ENCODE results near the gene COLGALT1.
"Not testable (repeated sequence)": the region's sequence is repeated elsewhere in the genome, so short reads cannot be mapped to it uniquely, and the experiment has no call there.

Gene COLGALT1

DNA sequence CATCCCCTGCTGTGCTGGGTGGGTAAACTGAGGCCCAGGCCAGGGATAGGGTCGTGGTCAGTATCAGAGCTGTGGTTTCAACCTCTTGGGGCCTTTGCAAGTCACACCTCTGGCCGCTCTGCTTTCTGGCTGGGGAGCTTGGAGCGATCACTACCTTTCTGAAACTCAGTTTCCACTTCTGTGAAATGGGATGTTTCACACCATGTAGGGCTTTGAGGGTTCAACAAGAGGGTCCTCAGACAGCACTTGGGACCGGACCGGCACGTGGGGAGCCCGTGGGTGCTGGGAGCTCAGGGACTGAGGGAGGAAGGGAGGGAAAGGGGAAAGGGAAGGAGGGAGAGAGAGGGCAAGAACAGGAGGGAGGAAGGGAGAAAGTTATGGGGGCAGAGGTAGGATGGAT is 22.9 kb upstream of the COLGALT1 start:
- no peak for DNase-seq (ENCODE audit: low read depth in 2 of 2)

DNA sequence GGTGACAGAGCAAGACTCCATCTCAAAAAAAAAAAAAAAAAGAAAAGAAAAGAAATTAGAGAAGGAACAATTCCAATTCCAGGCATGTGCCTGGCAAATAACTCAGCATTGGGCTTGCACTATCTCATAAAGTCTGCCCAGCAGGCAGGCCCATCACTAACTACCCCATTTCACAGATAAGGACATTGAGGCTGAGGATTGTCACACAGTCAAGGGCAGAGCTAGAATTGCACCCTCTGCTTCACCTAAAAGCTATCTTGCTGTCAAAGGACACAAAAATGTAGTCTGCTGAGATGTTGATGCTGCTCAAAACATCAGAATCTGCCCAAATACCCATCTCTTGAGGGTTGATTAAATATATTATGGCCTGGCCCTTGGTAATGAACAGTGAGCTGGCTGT is 20.7 kb upstream of the COLGALT1 start:
- no peak for DNase-seq (ENCODE audit: low read depth in 2 of 2)

DNA sequence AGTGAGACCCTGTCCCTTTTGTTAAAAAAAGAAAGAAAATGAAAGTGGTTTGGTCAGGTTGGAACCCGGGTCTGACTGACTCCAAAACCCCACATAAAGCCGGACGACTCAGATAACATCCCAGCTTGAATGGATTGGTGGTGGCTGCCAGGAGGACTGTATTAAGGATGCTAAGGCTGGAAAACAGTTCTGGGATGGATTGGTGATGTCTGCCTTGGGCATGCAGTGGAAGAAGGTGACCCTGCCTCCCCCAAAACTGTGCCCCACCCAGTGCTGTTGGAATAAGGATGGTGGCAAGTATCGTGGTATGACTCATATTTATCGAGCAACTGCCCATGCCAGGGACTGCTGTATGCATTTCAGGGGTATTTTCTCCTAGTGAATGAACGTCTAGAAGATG is 18.5 kb upstream of the COLGALT1 start:
- DNase-seq (ENCODE audit: low read depth in 2 of 2): no peak

DNA sequence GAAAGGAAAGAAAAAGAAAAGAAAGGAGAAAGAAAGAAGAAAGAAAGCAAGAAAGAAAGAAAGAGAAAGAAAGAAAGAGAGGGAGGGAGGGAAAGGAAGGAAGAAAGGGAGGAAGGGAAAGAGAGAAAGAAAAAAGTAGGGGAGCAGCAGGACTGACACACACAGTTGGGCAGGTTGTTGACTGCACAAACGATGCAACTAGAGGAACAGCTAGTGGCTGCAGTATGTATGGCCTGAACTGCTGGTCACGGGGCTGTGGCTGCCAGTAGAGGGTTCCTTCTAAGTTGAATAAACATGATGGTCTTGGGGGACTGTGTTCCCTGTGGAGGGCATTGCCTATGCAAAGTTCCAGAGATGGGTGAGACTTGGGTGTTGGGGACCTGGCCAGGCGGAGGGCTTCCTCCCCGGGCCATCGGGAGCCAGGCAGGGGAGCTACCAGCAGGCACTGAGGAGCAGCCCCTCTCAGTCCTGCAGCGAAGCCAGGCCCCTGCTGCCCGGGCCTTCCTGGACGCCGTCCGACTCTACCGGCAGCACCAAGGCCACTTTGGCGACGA is 16.7 kb upstream of the COLGALT1 start:
- DNase-seq (ENCODE audit: low read depth in 2 of 2): no peak

DNA sequence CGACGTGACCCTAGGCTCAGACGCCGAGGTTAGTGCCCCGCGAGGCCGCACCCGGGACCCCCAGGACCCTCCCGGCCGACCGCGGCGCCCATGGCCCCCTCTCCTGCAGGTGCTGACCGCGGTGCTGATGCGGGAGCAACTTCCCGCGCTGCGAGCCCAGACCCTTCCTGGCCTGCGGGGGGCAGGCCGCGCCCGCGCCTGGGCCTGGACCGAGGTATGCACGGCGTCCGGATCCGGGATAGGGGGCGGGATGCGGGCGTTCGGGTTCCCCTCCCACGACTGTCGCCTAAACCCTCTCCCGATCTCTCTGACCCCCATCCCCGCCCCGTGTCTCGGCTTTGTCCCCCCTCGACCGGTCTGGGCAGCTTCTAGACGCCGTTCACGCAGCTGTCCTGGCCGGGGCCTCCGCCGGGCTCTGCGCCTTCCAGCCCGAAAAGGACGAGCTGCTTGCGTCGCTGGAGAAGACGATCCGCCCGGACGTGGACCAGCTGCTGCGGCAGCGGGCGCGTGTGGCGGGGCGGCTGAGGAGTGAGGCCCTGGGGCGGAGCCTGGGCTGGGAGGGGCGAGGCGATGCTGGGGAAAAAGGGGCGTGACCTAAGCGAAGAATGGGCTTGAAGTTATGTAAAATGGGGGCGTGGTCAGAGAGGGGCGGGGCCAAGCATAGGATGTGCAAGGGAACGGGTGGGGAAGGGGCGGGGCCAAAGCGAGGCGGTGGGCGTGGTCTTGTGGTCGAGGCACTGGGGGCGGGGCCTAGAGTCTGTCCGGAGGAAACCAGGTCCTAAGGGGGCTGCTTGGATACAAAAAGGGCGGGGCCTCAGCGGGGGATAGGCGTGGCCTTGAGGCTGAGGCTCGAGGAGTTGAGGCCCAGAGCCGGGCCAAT is 16.0 kb upstream of the COLGALT1 start:
- DNase-seq (ENCODE audit: low read depth in 2 of 2): peak; percentile 94 to 99

DNA sequence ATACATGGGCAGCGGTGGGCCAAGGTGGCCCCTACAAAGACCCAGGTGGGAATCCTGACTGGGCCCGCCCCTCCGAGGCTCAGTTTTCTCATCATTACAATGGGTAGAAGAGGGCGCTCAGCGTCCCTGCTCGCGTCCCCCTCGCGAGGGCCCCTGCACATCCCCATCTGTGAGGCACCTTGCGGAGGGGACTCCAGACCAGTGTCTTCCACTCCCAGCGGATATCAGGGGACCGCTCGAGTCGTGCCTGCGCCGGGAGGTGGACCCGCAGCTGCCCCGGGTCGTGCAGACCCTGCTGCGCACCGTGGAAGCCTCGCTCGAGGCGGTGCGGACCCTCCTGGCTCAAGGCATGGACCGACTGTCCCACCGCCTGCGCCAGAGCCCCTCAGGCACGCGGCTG is 15.3 kb upstream of the COLGALT1 start:
- DNase-seq (ENCODE audit: low read depth in 2 of 2): no peak

DNA sequence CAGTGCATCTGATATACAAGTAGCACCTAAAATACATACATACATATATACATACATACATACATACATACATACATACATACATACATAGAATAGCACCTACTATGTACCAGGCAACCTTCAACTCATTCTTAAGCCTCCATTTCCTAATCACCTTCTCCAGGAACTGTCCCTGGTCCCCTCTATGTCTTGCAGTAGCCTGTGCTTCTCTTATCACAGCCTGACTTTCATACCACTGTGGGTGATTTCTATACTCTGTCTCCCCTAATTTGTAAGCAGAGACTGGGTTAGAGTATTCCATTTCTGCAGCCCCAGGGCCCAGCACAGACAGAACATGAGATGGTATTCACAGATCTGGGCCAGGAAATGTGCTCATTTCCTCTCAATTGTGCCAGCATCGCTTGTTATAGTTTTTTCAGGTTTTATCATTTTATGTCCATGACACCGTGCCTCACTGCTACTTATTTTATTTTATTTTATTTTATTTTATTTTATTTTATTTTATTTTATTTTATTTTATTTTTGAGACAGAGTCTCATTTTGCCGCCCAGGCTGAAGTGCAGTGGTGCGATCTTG is 14.2 kb upstream of the COLGALT1 start:
- no peak for DNase-seq (ENCODE audit: low read depth in 2 of 2)

DNA sequence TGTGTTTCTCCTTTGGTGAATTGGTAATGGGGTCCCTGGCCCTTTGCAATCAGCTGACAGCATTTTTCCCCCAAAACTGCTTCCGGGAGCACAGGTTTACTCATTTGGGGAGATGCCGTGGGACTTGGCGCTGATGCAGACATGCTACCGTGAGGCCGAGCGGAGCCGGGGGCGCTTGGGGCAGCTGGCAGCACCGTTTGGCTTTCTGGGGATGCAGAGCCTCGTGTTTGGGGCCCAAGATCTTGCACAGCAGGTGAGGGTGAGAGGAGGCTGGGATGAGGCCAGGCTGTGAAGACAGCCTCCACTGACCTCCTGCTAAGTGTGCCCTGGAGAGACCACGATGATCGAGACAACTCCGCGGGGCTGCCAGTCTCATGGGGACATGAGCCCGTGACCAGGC is 13.4 kb upstream of the COLGALT1 start:
- no peak for DNase-seq (ENCODE audit: low read depth in 2 of 2)

DNA sequence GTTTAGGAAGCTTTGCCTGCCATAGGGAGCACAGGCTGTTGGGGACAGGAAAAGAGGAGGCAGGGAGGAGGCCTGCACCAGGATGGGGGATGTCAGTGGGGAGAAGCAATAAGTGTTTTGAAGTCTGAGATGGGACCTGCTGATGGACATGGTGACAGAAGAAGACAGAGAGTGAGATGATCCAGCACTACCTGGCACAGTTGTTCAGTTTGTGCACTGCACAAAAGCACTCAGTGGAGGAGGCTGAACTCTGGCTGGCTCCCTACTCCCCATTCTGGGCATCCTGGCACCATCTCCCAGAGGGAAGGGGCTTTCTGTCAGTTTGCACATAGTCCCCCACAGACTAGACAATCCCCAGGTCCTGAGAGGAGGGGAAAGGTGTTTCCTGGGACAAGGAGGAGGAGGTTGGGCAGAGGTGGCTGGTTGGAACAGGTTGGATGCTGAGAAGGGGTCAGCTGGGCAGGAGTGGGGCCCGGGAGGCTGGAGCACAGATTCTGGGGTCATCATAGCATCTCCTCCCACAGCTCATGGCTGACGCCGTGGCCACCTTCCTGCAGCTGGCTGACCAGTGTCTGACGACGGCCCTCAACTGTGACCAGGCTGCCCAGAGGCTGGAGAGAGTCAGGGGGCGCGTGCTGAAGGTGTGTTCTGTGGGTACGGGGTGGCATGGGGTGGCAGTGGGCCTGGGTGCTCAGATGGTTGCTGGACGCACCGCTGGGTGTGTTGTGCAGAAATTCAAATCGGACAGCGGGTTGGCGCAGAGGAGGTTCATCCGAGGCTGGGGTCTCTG is 12.5 kb upstream of the COLGALT1 start:
- DNase-seq (ENCODE audit: low read depth in 2 of 2): no peak

DNA sequence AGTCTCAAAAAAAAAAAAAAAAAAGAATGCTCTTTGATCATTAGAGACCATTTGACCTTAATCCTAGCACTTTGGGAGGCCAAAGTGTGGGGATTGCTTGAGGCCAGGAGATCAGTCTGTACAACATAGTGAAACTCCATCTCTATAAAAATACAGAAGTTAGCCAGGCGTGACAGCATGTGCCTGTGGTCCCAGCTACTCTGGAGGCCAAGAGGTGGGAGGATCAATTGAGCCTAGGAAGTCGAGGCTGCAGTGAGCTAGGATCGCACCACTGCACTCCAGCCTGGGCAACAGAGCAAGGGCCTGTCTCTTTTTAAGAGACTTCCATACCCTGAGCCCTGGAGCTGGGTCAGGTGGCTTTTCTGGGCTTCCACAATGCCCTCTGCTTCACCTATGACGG is 11.5 kb upstream of the COLGALT1 start:
- DNase-seq (ENCODE audit: low read depth in 2 of 2): no peak

DNA sequence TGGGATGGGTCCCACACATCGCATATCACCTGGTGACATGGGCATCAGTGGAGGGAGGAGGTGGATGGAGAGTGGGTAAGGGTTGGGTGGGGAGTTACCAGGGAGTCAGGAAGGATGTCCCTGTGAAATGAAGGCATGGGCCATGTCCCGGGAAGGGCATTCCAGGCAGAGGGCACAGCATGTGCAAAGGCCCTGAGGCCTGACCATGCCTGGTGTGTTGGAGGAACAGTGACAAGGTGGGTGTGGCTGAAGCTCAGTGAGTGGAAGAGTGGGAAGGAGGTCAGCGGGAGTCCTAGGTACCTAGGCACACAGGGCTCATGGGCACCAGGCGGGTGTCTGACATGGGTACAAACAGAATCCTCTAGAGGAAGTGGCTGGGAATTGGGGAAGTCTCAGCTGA is 11.0 kb upstream of the COLGALT1 start:
- no peak for DNase-seq (ENCODE audit: low read depth in 2 of 2)

DNA sequence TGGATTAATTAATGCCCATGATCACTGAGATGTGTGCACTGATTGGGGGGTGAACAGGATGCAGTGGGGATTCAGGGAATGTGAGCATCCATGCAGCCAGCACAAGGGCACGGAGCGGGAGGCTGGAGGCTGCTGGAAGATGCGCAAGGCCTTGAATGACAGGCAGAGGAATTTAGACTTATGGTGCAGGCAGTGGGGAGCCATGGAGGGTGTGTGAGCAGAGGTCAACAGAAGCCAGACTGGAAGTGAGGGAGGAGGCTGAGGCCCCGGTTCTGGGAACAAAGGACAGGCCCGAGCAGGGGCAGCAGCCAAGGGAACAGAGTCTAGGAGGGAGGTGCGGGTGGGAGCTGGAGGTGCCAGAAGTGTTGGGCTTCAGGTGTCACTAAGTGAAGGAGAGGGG is 7.3 kb upstream of the COLGALT1 start:
- DNase-seq (ENCODE audit: low read depth in 2 of 2): no peak

DNA sequence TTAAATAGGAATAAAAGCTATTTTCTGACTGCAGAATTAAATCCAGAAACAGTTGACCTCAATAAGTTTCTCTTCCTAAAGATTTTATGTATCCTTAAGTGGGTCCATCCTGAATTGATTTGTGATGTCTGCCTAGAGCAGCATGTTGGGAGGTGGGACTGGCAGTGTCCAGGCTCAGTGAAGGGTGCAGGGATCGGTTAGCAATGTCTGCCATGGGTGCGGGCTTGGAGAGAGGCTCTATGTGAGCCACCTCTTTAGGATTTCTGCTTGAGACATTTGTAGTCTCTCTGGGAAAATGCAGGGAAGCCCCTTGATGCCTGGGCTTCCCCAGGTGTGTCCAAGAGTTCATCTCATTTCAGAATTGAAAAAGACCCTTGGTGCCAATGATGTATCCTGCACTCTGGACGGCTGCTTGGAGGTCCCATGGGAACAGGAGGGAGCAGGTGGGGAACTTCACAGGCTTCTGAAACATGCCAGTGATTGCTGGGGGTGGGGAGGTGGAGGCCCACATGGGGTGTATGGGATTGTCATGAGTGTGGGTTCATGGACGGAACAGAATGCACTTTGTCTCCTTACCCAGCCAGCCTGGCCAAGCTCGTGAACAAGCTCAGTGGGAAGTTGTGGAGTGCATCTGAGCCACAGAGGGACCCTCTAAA is 6.2 kb upstream of the COLGALT1 start:
- no peak for DNase-seq (ENCODE audit: low read depth in 2 of 2)

DNA sequence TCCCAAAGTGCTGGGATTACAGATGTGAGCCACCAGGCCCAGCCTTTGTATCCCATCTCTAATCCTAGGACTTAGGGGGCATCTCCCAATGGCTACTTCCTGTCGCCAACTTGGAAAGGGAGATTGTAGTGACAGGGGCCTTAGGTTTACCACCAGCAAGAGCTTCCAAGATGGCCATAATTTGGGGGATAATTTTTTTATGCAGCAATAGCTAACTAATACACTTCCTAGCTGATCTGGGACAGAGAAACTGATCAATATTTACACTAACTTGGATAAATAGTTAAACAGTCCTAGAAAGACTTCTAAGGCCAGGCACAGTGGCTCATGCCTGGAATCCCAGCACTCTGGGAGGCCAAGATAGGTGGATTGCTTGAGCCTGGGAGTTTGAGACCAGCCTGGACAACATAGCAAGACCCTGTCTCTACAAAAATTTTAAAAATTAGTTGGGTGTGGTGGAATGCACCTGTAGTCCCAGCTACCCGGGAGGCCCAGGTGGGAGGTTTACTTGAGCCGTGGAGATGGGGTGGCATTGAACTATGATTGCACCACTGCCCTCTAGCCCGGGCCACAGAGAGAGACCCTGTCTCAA is 5.3 kb upstream of the COLGALT1 start:
- DNase-seq (ENCODE audit: low read depth in 2 of 2): no peak

DNA sequence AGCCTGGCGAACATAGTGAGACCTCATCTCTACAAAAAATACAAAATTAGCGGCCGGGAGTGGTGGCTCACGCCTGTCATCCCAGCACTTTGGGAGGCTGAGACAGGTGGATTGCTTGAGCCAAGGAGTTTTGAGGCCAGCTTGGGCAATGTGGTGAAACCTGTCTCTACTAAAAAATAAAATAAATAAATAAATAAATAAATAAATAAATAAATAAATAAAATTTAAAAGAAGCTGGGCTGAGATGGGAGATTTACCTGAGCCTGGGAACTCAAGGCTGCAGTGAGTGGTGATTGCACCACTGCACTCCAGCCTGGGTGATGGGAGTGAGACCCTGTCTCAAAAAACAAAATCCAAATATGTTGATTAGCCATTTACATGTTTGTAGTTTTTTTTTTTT is 2.7 kb upstream of the COLGALT1 start:
- not testable (repeated sequence) for DNase-seq (ENCODE audit: low read depth in 2 of 2)

DNA sequence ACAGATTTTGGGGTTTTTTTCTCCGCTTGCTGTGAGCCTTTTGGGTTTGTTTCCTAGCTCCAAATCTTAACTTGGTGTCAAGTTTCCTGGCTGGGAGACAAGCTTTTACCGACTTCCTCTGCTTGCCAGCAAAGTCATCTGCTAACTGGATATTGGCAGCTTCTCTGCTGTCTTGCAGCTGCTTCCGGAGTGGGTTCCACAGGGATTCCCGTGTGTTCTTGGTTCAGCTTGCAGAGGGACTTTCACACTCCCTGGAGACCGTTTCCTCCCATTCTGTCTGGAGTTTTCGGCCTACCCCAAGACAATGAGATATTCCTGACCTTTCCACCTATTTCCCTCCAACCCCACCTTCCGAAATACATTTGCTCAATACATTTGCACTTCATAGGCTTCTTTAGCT is 2.2 kb upstream of the COLGALT1 start:
- DNase-seq (ENCODE audit: low read depth in 2 of 2): no peak

DNA sequence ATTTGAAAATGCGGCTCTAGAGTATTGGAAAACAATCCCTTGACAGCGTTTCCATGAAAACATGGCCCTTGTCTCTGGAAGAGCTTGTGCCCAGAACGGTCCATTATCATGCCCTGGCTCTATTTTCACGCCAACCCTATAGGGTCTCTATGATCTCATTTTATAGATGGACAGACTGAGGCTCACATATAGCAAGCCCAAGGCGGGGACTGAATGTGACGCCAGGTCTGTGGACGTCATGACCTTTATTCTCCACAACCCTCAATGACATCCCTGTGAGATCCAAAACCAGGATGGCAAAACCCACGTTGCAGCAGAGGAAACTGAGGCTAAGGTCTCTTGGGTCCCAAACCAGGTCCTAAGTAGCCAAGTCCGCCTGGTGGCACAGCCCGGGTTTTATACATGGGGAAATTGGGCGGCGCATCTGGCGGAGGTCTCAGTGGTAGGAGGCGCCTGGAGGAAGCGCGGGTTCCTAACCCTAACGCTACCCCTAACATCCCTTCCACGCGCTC is 425 bp upstream of the COLGALT1 start:
- DNase-seq (ENCODE audit: low read depth in 2 of 2): no peak

DNA sequence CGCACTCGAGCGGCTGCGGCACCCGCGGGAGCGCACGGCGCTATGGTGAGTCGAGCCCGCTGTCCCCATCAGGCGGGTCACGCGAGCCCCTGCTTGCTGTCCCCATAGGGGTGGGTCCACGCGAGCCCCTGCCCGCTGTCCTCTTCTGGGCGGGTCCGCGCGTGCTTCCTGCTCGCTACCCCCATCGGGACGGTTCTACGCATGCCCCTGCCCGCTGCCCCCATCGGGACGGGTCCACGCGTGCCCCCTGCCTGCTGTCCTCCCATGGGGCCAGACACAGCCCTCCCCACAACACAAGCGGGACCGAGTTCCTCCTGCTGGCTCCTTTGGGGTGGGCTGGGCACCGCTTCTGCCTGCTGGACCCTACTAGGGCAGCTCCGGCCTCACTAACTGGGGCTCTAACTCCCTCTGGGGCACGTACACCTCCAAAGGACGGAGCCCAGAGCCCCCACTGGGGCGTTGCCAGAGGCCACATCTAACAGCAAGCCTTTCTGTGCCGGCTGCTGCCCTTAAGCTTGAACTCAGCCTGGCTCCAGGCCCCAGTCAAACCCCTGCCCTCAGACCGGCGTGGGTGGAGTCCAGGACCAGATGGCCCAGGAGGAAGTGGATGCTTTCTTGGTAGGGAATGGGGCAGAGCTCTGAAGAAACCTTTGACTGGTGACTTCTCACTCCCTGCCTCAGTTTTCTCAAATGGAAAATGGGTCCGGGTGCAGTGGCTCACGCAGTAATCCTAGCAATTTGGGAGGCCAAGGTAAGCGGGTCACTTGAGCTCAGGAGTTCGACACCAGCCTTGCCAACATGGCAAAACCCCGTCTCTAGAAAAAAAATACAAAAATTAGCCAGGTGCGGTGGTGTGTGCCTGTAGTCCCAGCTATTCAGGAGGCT is 722 bp downstream of the COLGALT1 start:
- peak; percentile 9 to 18 for DNase-seq (ENCODE audit: low read depth in 2 of 2)

DNA sequence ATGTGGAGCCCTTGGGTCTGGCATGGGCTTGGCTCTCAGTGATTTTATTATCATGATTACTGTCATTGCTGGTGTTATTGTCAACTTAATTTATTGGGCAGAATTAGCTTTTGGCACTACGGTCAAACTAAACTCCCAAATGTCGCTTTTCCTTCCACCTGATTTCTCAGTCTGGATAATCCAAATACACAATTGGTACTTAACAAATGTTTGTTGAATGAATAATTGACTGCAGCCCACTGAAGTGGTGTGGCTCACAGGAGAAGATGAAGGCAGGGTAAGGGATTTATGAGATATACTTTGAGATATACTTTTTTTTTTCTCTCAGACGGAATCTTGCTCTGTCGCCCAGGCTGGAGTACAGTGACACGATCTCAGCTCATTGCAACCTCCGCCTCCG is 1.5 kb downstream of the COLGALT1 start:
- no peak for DNase-seq (ENCODE audit: low read depth in 2 of 2)

DNA sequence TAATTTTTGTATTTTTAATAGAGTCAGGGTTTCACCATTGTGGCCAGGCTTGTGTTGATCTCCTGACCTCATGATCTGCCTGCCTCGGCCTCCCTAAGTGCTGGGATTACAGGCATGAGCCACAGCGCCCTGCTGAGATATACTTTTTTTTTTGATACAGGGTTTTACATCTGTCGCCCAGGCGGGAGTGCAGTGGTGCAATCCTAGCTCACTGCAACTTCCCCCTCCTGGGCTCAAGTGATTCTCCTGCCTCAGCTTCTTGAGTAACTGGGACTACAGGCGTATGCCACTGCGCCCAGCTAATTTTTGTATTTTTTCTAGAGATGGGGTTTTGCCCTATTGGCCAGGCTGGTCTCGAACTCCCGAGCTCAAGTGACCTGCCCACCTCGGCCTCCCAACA is 2.0 kb downstream of the COLGALT1 start:
- no peak for DNase-seq (ENCODE audit: low read depth in 2 of 2)
